GM06990 (cell line): ENCODE data around the gene UTF1.
"Not testable (repeated sequence)": the region's sequence is repeated elsewhere in the genome, so short reads cannot be mapped to it uniquely, and the experiment has no call there.

Experiments used
- DNase-seq: peaks from one replicate; pipeline ENCODE4 v3.0.0-alpha.2; 2011; ENCODE audit not compliant: insufficient read length; ENCODE audit errors: extremely low read depth
- H3K27me3 ChIP-seq: replicated peaks from 2 replicates; pipeline ENCODE4 v1.6.0; 2011; ENCODE audit warnings: low read length; ENCODE audit not compliant: control insufficient read depth, insufficient read depth
- H3K36me3 ChIP-seq: 2 replicates; pipeline ENCODE4 v1.5.1; 2011; ENCODE audit warnings: low read length; ENCODE audit not compliant: control insufficient read depth, insufficient read depth
- H3K4me3 ChIP-seq: replicated peaks from 2 replicates; pipeline ENCODE4 v1.5.1; 2011; ENCODE audit warnings: low read depth, mild to moderate bottlenecking, control low read depth, low read length
- TF ChIP-seq, protein P1 (sequence below): IDR thresholded peaks from 2 replicates; pipeline ENCODE4 v1.5.1; 2011; ENCODE audit warnings: low read length, control low read depth, mild to moderate bottlenecking, inconsistent platforms; ENCODE audit not compliant: insufficient read depth, poor library complexity, severe bottlenecking

The UTF1 gene

GRCh38 chr10:133230387-133231195 lies 574 bp downstream of the UTF1 start:
- Histone ChIP-seq H3K4me3 (no peak overlapping the region), H3K27me3 (peaks cover 3% of the 10 kb centered on the region; the same call in 1 of the 2 replicates), H3K36me3 (no peaks in the 10 kb centered on the region)
- TF ChIP-seq, protein P1, sequence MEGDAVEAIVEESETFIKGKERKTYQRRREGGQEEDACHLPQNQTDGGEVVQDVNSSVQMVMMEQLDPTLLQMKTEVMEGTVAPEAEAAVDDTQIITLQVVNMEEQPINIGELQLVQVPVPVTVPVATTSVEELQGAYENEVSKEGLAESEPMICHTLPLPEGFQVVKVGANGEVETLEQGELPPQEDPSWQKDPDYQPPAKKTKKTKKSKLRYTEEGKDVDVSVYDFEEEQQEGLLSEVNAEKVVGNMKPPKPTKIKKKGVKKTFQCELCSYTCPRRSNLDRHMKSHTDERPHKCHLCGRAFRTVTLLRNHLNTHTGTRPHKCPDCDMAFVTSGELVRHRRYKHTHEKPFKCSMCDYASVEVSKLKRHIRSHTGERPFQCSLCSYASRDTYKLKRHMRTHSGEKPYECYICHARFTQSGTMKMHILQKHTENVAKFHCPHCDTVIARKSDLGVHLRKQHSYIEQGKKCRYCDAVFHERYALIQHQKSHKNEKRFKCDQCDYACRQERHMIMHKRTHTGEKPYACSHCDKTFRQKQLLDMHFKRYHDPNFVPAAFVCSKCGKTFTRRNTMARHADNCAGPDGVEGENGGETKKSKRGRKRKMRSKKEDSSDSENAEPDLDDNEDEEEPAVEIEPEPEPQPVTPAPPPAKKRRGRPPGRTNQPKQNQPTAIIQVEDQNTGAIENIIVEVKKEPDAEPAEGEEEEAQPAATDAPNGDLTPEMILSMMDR = no peak
- no peak for DNase-seq

DNA sequence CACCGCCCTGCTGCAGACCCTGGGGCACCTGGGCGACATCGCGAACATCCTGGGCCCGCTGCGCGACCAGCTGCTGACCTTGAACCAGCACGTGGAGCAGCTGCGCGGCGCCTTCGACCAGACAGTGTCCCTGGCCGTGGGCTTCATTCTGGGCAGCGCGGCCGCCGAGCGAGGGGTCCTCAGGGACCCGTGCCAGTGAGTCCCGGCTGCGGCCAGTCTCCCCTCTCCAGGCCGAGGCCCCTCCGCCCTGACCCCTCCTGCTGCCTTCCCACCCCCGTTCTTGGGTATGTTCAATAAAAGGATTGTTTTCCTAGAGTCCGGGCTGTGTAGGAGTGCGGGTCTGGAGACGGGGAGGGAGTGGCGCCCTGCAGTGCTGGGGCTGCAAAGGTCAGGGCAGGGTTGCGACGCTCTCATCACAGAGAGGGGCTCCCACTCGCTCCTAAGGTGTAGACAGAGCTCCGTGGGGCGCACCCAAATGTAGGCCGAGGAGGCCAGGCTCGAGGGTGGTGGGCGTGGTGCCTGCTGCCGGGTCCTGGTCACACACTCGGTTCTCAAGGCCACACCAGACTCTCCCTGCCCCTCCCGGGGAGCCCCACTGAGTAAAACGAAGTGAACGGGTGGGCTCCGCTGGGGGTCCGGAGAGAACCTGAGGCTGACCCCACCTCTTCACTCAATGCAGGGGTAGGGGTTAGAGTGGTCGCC lies 1.4 kb downstream of the UTF1 start:
- Histone ChIP-seq H3K27me3 (peaks cover 3% of the 10 kb centered on the region; the same call in 1 of the 2 replicates), H3K36me3 (no peaks in the 10 kb centered on the region), H3K4me3 (no peak overlapping the region)
- DNase-seq = no peak
- TF ChIP-seq, protein P1 = no peak

DNA sequence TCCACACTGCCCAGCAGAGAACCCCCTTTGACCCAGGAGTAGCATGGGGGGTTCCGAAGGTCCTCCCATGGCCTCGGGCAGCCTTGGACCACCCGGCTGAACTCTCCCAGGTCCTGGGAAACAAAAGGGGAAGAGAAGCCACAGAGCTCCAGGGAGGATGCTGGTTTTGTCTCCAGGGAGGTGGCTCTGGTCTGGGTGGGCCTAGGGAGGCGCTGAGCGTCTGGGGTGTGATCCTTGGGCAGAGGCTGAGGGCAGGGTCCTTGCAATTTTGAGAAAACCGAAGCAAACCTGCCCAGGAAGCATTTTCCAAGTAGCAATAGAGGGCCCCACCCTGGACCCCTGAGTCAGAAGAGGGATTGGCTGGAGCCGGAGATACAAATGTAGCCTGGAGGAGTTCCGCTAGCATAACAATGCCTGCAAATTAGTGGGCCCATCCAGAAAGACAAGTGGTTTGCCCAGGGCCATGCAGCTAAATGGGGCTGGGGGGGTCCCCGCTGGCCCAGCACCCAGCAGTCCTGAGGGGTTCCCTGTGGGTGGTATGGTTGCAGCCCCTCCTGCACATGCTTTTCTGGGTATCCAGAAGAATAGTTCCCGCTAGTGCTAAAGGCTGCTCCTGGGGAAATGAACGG lies 2.0 kb downstream of the UTF1 start:
- TF ChIP-seq, protein P1 = no peak
- Histone ChIP-seq H3K27me3 (peaks cover 3% of the 10 kb centered on the region; the same call in 1 of the 2 replicates), H3K36me3 (no peaks in the 10 kb centered on the region), H3K4me3 (no peak overlapping the region)
- DNase-seq = no peak

DNA sequence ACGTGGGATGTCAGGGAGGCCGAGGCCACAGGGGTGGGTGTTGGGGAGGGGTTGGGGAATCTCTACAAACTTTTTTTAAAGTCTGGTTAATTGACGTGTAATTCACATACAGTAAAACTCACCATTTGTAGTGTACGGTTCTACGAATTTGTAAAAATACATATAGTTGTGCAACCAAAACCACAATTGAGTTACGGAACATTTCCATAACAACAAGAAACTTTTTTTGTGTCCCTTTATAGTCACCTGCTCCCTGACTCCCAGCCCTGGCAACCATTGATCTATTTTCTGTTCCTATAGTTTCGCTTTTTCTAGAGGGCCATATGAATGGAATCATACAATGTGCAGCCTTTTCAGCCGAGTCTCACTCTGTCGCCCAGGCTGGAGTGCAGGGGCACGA lies 4.8 kb downstream of the UTF1 start:
- not testable (repeated sequence) for DNase-seq

DNA sequence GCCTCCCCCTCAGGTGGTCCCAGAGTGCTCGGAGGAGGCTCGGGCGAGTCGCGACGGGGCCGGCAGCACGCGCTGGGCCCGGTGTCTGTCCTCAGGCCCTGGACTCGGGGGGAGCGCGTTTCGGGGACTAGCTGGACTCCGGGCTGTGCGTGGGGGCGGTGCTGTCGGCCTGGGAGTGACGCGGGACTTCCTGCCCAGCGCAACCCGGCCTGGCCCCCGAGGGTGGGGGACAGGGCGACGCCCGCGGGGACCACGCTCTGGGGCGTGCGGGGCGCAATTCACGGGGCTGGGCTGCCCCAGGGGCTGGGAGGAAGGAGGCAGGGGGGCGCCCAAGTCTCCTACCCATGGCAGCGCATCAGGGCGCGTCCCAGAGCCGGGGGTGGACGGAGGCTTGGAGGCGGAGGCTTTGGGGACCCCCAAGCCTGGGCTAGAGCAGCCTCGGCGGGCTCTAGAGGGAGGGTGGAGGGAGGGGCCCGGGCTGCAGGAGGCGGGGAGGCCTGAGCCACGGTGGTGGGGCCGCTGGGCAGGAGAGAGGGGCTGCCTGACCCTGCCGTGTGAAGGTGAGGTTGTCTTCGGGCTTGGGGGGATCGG lies 5.3 kb downstream of the UTF1 start:
- no peaks in the 10 kb centered on the region for H3K36me3 ChIP-seq
- TF ChIP-seq, protein P1 = no peak
- H3K4me3 ChIP-seq = no peak overlapping the region
- no peaks in the 10 kb centered on the region; the same call in 1 of the 2 replicates for H3K27me3 ChIP-seq
- DNase-seq = no peak

More for the DNA sequence above, 4.8 kb downstream of the UTF1 start:
- H3K4me3 ChIP-seq, H3K36me3 ChIP-seq, H3K27me3 ChIP-seq: not testable (repeated sequence)
